Naive B cell (primary cell): ENCODE data around the gene TCF7L2. TPM values are rescaled to one million over a fixed set of nuclear protein-coding genes. Genes with fewer than 3 reads are reported as not detected.
A peak's percentile ranks its signal among the peaks of the same experiment; 100 is the strongest.

Source experiments
- ATAC-seq, 2 donors: fragments of 150-1000 bp; cut with Tn5 transposase; 2 replicates each; pipeline ENCODE4 v1.10.0; 2021; ENCODE audit warnings: low read depth in 2 of 2, mild to moderate bottlenecking in 2 of 2, moderate library complexity in 2 of 2
- DNase-seq: peaks from one replicate; pipeline ENCODE4 v3.0.0; 2022
- H3K27ac Mint-ChIP-seq, 6 donors: one replicate each; pipeline ENCODE4 v1.8.0; 2020 to 2022; ENCODE audit warnings: mild to moderate bottlenecking in 6 of 6, mixed read lengths in 6 of 6, moderate library complexity in 5 of 6, inconsistent platforms in 2 of 6
- H3K27me3 Mint-ChIP-seq, 3 donors: one replicate each; pipeline ENCODE4 v1.8.0; 2021 to 2022; ENCODE audit warnings: mixed read lengths in 3 of 3, mild to moderate bottlenecking in 1 of 3
- H3K36me3 Mint-ChIP-seq, 2 donors: one replicate each; pipeline ENCODE4 v1.8.0; 2020 to 2022; ENCODE audit warnings: mixed read lengths in 2 of 2, inconsistent platforms in 1 of 2, mild to moderate bottlenecking in 1 of 2
- H3K4me1 Mint-ChIP-seq, 3 donors: one replicate each; pipeline ENCODE4 v1.8.0; 2020 to 2022; ENCODE audit warnings: mixed read lengths in 3 of 3, inconsistent platforms in 1 of 3, mild to moderate bottlenecking in 1 of 3, moderate library complexity in 1 of 3
- H3K4me3 Mint-ChIP-seq, 8 donors: one replicate each; pipeline ENCODE4 v1.8.0; 2020 to 2022; ENCODE audit warnings: mild to moderate bottlenecking in 8 of 8, mixed read lengths in 8 of 8, moderate library complexity in 8 of 8, inconsistent platforms in 2 of 8
- H3K9me3 Mint-ChIP-seq, 7 donors: one replicate each; pipeline ENCODE4 v1.8.0; 2020 to 2022; ENCODE audit warnings: mixed read lengths in 7 of 7, mild to moderate bottlenecking in 5 of 7, inconsistent platforms in 2 of 7, moderate library complexity in 1 of 7
- polyA plus RNA-seq, 6 donors: library from polyadenylated mRNA; unstranded; fragments of 300-500 nt; fragmentation: Illumina TruSeq; gene quantifications; one replicate each; pipeline ENCODE4 v1.2.3, GENCODE V29; 2021; ENCODE audit warnings: low read depth in 6 of 6

Gene TCF7L2
- polyA plus RNA-seq, 6 donors from 2014 or later, result 0.30 TPM; not detected in 5

DNA sequence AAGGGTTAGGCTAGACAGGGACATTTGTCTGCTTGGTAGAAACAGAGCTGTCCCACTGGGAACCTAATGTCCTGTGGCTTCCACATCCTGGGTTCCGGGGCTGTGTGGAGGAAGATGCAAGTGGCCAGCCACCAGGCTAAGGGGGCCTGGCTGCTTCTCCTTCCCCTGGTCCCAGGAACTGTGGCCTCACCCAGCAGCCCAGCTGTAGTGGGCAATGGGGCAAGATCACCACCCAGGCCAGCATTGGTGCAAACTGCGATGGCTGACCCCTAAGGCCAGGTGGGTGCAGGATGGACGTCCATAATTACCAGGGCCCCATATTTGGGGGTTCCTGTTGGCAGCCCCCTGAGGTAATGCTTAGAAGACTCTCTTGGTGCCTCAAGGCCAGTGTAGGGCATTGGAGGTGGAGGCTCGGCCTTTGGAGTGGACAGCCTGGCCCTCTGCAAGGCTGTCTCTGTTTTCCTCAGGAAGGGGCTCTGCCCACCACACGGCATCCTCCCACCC lies 226.7 kb downstream of the TCF7L2 start:
- no peak overlapping the region for H3K27ac Mint-ChIP-seq
- no peaks in the 10 kb centered on the region for H3K36me3 Mint-ChIP-seq
- DNase-seq (no peak), ATAC-seq (no peak)
- no peak overlapping the region for H3K4me3 Mint-ChIP-seq
- H3K27me3 Mint-ChIP-seq, result no peaks in the 10 kb centered on the region
- H3K9me3 Mint-ChIP-seq, result no peaks in the 10 kb centered on the region
- H3K4me1 Mint-ChIP-seq, result no peaks in the 10 kb centered on the region

GRCh38 chr10:113177156-113177935 lies 227.3 kb downstream of the TCF7L2 start:
- H3K4me3 Mint-ChIP-seq, result no peak overlapping the region
- no peaks in the 10 kb centered on the region for H3K4me1 Mint-ChIP-seq
- H3K9me3 Mint-ChIP-seq, result no peaks in the 10 kb centered on the region
- no peaks in the 10 kb centered on the region for H3K27me3 Mint-ChIP-seq
- no peak for ATAC-seq
- H3K27ac Mint-ChIP-seq, result no peak overlapping the region
- no peak for DNase-seq
- H3K36me3 Mint-ChIP-seq, result no peaks in the 10 kb centered on the region

GRCh38 chr10:113177936-113178335 lies 227.9 kb downstream of the TCF7L2 start:
- Mint-ChIP-seq H3K9me3 (no peaks in the 10 kb centered on the region), H3K27ac (no peak overlapping the region), H3K27me3 (no peaks in the 10 kb centered on the region), H3K4me3 (no peak overlapping the region), H3K4me1 (no peaks in the 10 kb centered on the region), H3K36me3 (no peaks in the 10 kb centered on the region)
- no peak for ATAC-seq
- no peak for DNase-seq

- Mint-ChIP-seq H3K9me3 (no peaks in the 10 kb centered on the region), H3K36me3 (no peaks in the 10 kb centered on the region), H3K27me3 (no peaks in the 10 kb centered on the region), H3K27ac (no peak overlapping the region), H3K4me3 (no peak overlapping the region), H3K4me1 (no peaks in the 10 kb centered on the region)
- ATAC-seq, result no peak
- no peak for DNase-seq
Observed at GRCh38 chr10:113178771-113179170, 228.7 kb downstream of the TCF7L2 start.

DNA sequence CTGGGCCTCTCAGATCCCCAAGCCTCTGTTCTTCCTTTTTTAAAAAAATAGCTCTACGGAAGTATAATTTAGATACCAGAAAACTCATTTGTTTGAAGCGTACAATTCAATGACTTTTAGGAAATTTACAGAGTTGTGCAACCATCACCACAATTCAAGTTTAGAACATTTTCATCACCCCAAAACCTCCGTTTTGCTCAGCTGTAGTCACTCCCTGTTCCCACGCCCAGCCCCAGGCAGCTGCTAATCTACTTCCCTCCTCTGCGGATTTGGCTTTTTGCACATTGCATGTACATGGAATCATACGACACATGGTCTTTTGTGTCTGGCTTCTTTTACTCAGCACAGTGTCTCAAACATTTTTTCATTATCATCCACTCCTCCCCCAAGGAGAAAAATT lies 229.2 kb downstream of the TCF7L2 start:
- H3K27ac Mint-ChIP-seq, result peak overlapping the region in 1 of 6 donors; percentile 37
- H3K27me3 Mint-ChIP-seq, result no peaks in the 10 kb centered on the region
- no peaks in the 10 kb centered on the region for H3K36me3 Mint-ChIP-seq
- ATAC-seq (no peak), DNase-seq (no peak)
- no peak overlapping the region for H3K4me3 Mint-ChIP-seq
- no peaks in the 10 kb centered on the region for H3K9me3 Mint-ChIP-seq
- no peaks in the 10 kb centered on the region for H3K4me1 Mint-ChIP-seq

DNA sequence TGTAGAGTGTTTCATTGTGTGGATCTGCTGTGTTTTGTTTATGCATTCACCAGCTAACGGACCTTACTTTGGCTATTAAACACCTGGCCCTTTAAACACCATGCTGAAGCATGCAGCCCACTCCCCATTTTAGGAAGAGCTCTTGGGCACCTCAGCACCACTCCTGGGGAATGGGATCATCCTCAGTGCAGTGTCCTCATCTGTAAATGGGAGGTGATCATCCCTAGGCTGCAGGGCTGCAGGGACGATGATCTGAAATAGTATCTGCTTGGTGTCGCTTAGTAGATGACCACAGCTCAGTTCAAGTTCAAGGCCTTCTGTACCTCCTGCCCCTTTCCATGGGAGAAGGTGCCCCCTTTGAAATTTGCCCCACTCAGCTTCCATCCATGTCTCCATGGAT lies 229.9 kb downstream of the TCF7L2 start:
- ATAC-seq (no peak), DNase-seq (no peak)
- H3K36me3 Mint-ChIP-seq, result no peaks in the 10 kb centered on the region
- no peaks in the 10 kb centered on the region for H3K9me3 Mint-ChIP-seq
- no peaks in the 10 kb centered on the region for H3K4me1 Mint-ChIP-seq
- no peak overlapping the region for H3K4me3 Mint-ChIP-seq
- H3K27me3 Mint-ChIP-seq, result no peaks in the 10 kb centered on the region
- no peak overlapping the region for H3K27ac Mint-ChIP-seq

DNA sequence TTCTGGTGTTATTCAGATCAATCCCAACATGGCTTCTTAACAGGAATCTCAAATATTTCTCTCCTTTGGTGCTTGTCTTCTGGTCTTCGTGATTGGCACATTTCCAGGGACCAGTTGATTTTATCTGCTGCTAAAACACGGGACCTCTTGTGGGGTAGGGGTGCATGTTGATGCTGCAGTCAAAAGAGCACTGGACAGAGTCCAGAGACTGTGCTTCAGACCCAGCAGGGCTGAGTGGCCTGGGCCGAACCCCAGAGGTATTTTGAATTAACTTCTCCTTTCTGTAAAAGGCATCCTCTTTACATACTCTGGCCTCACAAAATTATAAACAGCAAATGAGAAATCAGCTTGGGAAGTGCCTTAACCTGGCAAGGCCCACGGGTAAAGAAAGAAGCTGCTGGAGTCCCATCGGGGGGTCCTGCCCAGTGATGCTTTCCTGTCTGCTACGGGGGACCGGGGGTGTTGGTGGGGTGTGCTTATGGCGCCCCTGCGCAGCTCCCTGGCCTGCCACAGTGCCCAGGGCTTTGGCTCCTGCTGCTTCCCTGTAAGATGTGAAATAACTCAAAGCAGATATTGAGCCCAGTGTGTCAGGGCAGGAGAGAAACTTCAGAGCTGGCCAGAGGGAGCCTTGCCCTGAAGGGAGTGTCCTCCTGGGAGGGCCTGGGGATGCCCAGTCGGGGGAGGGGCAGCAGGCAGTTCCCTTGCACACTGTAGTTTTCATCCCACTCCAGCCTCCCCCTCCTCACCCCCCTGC lies 230.5 kb downstream of the TCF7L2 start:
- DNase-seq (no peak), ATAC-seq (no peak)
- H3K4me1 Mint-ChIP-seq, result no peaks in the 10 kb centered on the region
- peak overlapping the region in 1 of 6 donors; percentile 29 for H3K27ac Mint-ChIP-seq
- H3K27me3 Mint-ChIP-seq, result no peaks in the 10 kb centered on the region
- H3K36me3 Mint-ChIP-seq, result no peaks in the 10 kb centered on the region
- no peak overlapping the region for H3K4me3 Mint-ChIP-seq
- H3K9me3 Mint-ChIP-seq, result no peaks in the 10 kb centered on the region

DNA sequence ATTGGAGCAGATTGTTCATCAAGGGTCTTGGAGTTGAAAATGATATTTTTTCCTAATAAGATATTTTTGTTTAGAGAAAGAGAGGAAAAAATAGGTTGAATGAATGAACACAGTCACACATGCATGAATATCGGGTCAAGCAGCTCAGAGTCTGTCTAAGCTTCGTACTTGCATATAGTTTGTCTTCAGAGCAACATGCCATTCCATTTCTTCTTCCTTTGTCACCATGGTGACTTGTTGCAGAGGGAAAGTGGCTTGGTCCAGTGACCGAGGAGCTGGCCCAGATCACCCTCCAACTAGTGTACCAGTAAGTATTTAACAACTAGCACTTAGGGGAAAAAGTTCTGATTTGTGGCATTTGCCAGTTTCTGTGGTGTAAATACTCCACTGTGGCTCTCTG lies 232.1 kb downstream of the TCF7L2 start:
- Mint-ChIP-seq H3K27me3 (no peaks in the 10 kb centered on the region), H3K36me3 (no peaks in the 10 kb centered on the region), H3K4me1 (no peaks in the 10 kb centered on the region), H3K9me3 (no peaks in the 10 kb centered on the region), H3K4me3 (no peak overlapping the region), H3K27ac (no peak overlapping the region)
- ATAC-seq (no peak), DNase-seq (no peak)

DNA sequence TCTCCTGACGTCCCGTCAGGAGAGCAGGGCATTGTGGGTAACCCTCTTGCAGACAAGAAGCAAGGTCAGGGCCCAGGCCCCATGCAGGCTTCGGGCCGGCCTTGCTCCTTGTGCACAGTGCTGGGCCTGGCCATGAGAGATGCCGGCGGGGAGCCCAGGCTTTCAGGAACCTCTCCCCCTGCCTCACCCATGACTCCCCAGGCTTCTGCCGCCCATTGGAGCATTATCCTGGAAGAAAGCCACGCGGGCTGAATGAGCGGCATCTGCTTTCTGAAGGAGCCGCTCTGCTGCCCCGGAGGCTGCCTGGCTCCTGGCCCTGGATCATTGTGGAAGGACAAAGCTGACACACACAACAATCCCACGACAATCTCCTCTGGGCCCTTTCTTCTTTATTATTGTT lies 233.5 kb downstream of the TCF7L2 start:
- no peaks in the 10 kb centered on the region for H3K4me1 Mint-ChIP-seq
- H3K9me3 Mint-ChIP-seq, result peaks cover 0 to 2% (median 0%) of the 10 kb centered on the region in 7 donors
- H3K36me3 Mint-ChIP-seq, result no peaks in the 10 kb centered on the region
- H3K27ac Mint-ChIP-seq, result no peak overlapping the region
- no peaks in the 10 kb centered on the region for H3K27me3 Mint-ChIP-seq
- no peak for ATAC-seq
- no peak for DNase-seq
- H3K4me3 Mint-ChIP-seq, result no peak overlapping the region

DNA sequence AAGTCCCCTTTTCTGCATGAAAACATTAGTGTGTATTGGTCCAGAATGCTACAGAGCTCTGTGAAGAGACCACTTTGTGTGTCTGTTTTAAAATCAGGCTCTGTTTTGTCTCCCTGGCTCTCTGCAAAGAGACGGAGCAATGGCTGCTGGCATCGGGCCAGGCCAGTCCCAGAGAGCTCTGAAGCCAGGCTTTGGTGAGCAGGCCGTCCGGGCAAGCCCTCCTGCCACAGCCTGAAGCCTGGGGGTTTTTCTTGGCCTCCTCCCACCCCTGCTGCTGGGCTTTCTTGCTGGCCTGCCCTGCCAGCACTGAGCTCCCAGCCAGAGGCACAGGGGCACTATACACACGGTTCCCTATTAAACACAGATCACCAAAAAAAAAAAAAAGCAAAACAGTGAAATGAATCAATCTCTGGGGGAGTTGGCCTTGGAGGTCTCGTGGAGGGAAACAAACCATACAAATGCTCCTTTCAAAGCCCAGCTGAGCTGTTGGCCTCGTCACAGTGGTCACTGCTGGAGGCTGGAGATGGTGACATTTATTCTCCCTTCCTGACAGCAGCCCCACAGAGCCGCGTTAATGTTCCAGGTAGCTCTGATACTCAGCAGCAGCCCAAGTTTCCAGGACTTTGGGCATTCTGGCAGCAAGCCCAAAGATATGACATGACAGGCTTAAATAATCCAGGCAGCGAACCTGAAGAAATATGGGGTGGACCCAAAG lies 237.2 kb downstream of the TCF7L2 start:
- ATAC-seq, result no peak
- no peak for DNase-seq
- H3K4me1 Mint-ChIP-seq, result no peaks in the 10 kb centered on the region
- no peak overlapping the region for H3K4me3 Mint-ChIP-seq
- H3K9me3 Mint-ChIP-seq, result peaks cover 0 to 11% (median 0%) of the 10 kb centered on the region in 7 donors
- no peaks in the 10 kb centered on the region for H3K36me3 Mint-ChIP-seq
- peaks cover 0 to 6% (median under 1%) of the 10 kb centered on the region in 3 donors for H3K27me3 Mint-ChIP-seq
- H3K27ac Mint-ChIP-seq, result no peak overlapping the region

DNA sequence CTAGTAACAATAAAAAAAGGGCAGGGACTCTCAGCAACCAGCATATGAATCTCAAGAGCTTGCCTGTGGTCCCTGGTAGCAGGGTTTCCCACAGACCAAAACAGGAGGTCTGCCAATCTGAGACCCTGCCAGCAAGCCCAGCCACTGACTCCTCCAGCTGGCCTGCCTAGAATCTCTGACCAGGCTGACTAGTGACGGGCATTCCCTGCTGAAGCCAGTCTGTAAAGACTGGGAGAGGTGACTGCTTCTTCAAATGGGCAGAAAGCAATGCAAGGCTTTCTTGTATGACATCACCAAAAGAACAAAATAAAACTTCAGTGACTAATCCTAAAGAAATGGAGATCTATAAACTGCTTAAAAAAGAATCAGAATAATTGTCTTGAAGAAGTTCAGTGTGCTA lies 249.4 kb downstream of the TCF7L2 start:
- Mint-ChIP-seq H3K27ac (no peak overlapping the region), H3K36me3 (peaks cover 7 to 14% of the 10 kb centered on the region in 2 donors), H3K9me3 (peaks cover 9 to 36% (median 15%) of the 10 kb centered on the region in 7 donors)

GRCh38 chr10:113202011-113202410 lies 252.0 kb downstream of the TCF7L2 start:
- Mint-ChIP-seq H3K27ac (no peak overlapping the region), H3K36me3 (peaks cover 7 to 14% of the 10 kb centered on the region in 2 donors), H3K27me3 (no peaks in the 10 kb centered on the region), H3K4me3 (no peak overlapping the region), H3K4me1 (no peaks in the 10 kb centered on the region), H3K9me3 (peaks cover 15 to 61% (median 30%) of the 10 kb centered on the region in 7 donors)
- no peak for DNase-seq
- ATAC-seq, result no peak

More for the DNA sequence above, 249.4 kb downstream of the TCF7L2 start:
- no peak overlapping the region for H3K4me3 Mint-ChIP-seq
- no peaks in the 10 kb centered on the region for H3K27me3 Mint-ChIP-seq
- no peak for ATAC-seq
- H3K4me1 Mint-ChIP-seq, result no peaks in the 10 kb centered on the region
- DNase-seq, result no peak

GRCh38 chr10:113207924-113208323 lies 257.9 kb downstream of the TCF7L2 start:
- Mint-ChIP-seq H3K36me3 (peaks cover 8 to 15% of the 10 kb centered on the region in 2 donors), H3K9me3 (peaks cover 11 to 74% (median 46%) of the 10 kb centered on the region in 7 donors), H3K27me3 (no peaks in the 10 kb centered on the region), H3K27ac (no peak overlapping the region), H3K4me3 (no peak overlapping the region), H3K4me1 (no peaks in the 10 kb centered on the region)
- DNase-seq (no peak), ATAC-seq (no peak)
